HepG2 (cell line): ENCODE data around the gene RBM12. TPM values are rescaled to one million over a fixed set of nuclear protein-coding genes. Genes with fewer than 3 reads are reported as not detected.
A peak's percentile ranks its signal among the peaks of the same experiment; 100 is the strongest.

Source experiments
- FOXP1 ChIP-seq, 2 experiments: fragments of 450-650 bp in 1 of 2; IDR thresholded peaks; 2 replicates each; pipeline ENCODE4 v1.6.1; 2017 to 2018; ENCODE audit warnings: antibody characterized with exemption in 1 of 2
- MATR3 ChIP-seq: sonication (generic); formaldehyde crosslinking; IDR thresholded peaks from 2 replicates; pipeline ENCODE4 v1.4.0; 2020; ENCODE audit warnings: missing genetic modification reagents
- NCOA1 ChIP-seq: sonication (generic); formaldehyde crosslinking; IDR thresholded peaks from 2 replicates; pipeline ENCODE4 v1.9.0; 2021; ENCODE audit warnings: missing genetic modification reagents
- NFE2L2 ChIP-seq: fragments of 150-350 bp; IDR thresholded peaks from 2 replicates; pipeline ENCODE4 v1.6.1; 2014; ENCODE audit warnings: low read length
- SRSF1 ChIP-seq: fragments of 200-400 bp; formaldehyde crosslinking; optimal IDR thresholded peaks from 2 replicates; pipeline ENCODE3; 2017; ENCODE audit warnings: mild to moderate bottlenecking, low read depth, low read length, moderate library complexity
- TBX2 ChIP-seq: sonication (generic); formaldehyde crosslinking; IDR thresholded peaks from 2 replicates; pipeline ENCODE4 v1.5.0; 2020; ENCODE audit warnings: missing genetic modification reagents, mild to moderate bottlenecking, borderline replicate concordance
- ZKSCAN8 ChIP-seq: IDR thresholded peaks from 2 replicates; pipeline ENCODE4 v1.6.1; 2016; ENCODE audit warnings: borderline replicate concordance, missing genetic modification reagents, missing compliant biosample characterization
- ZNF224 ChIP-seq: sonication (generic); formaldehyde crosslinking; IDR thresholded peaks from 2 replicates; pipeline ENCODE4 v1.5.0; 2020; ENCODE audit warnings: mild to moderate bottlenecking, missing genetic modification reagents
- ZNF547 ChIP-seq: sonication (generic); formaldehyde crosslinking; IDR thresholded peaks from 2 replicates; pipeline ENCODE4 v1.5.1; 2020; ENCODE audit warnings: mild to moderate bottlenecking, missing genetic modification reagents
- ZNF572 ChIP-seq: sonication (generic); formaldehyde crosslinking; IDR thresholded peaks from 2 replicates; pipeline ENCODE4 v1.5.1; 2020; ENCODE audit warnings: mild to moderate bottlenecking, missing genetic modification reagents
- ZSCAN20 ChIP-seq: sonication (generic); formaldehyde crosslinking; IDR thresholded peaks from 2 replicates; pipeline ENCODE4 v1.4.0; 2020; ENCODE audit warnings: missing genetic modification reagents, mild to moderate bottlenecking, borderline replicate concordance
- polyA plus RNA-seq, 8 experiments: library from polyadenylated mRNA; depleted of rRNA in 3 of 8; stranded (reverse) in 7 of 8; unstranded in 1 of 8; fragments of >200 nt; fragmentation: Illumina TruSeq in 4 of 8; extraction: Trizol in 4 of 8; gene quantifications; 2 replicates each; pipeline versions ENCODE4 v1.2.1 to v1.2.3, GENCODE V29; 2011 to 2016; ENCODE audit warnings: low read depth in 4 of 8, missing spikeins in 1 of 8, mixed read lengths in 1 of 8; ENCODE audit not compliant: insufficient read depth in 1 of 8
- total RNA-seq, 5 experiments: library from RNA; depleted of rRNA; stranded (reverse); fragments of >200 nt; fragmentation: Illumina TruSeq; extraction: Trizol; gene quantifications; 2 replicates each; pipeline ENCODE4 v1.2.3, GENCODE V29; 2016; ENCODE audit warnings: low read depth in 1 of 5
- TF ChIP-seq, protein P1 (sequence below): sonication (generic); formaldehyde crosslinking; IDR thresholded peaks from 2 replicates; pipeline ENCODE4 v1.5.0; 2020; ENCODE audit warnings: missing genetic modification reagents, mild to moderate bottlenecking, borderline replicate concordance
- TF ChIP-seq, protein P2 (sequence below): sonication (generic); formaldehyde crosslinking; IDR thresholded peaks from 2 replicates; pipeline ENCODE4 v1.4.0; 2020; ENCODE audit warnings: missing genetic modification reagents, borderline replicate concordance
- TF ChIP-seq, protein P3 (sequence below): sonication (generic); formaldehyde crosslinking; IDR thresholded peaks from 2 replicates; pipeline ENCODE4 v1.4.0; 2020; ENCODE audit warnings: missing genetic modification reagents
- TF ChIP-seq, protein P4 (sequence below): IDR thresholded peaks from 2 replicates; pipeline ENCODE4 v1.4.0; 2020; ENCODE audit warnings: mild to moderate bottlenecking, missing genetic modification reagents
- TF ChIP-seq, protein P5 (sequence below): sonication (generic); formaldehyde crosslinking; IDR thresholded peaks from 2 replicates; pipeline ENCODE4 v1.4.0; 2020; ENCODE audit warnings: mild to moderate bottlenecking, missing genetic modification reagents, borderline replicate concordance

RBM12 gene
- total and polyA plus RNA-seq, 2 of the 13 experiments (the other 11 are each of a cell fraction or from before 2014, with no cell fraction given), result 97.9 to 104 TPM

DNA sequence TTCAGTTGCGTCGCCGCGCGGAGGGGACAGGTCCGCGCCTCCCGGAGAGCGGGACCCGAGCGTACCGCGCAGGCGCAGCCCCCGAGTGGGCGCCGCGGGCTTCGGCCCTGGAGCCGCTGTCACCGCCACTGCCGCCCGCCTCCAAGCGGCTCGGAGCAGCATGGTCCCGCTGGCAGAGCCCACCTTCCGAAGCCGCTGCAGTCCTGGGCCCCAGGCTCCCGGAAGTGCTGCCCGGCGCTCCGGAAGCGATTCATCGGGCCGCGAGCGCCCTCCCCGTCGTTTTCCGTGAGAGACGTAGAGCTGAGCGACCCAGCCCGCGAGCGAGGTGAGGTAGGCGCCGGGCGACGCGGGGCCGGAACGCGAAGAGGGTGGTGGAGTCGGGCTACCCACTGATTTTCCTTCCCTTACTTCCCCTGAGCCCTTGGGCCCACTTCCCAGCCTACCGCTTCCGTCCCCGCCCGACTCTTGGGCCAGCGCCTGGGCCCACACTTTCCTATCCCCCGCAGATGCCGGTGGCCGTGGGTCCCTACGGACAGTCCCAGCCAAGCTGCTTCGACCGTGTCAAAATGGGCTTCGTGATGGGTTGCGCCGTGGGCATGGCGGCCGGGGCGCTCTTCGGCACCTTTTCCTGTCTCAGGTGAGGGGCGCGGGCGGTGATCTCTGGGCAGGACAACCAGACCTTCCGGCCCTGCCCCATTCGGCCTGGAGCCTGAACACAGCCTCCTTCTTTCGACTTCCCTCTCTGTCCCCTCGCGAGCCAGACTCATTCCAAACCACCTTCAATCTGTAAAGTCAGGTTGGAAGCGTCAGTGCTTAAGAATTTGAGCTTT is 34.6 kb upstream of the RBM12 start, which contains the start of the genes NFS1 and ROMO1 (continued):
- TF ChIP-seq ZNF547 (CRISPR knock-in tag), result peak; percentile 100
- peak; percentile 97 for TF ChIP-seq ZSCAN20 (CRISPR knock-in tag)
- peak; percentile 98 for TF ChIP-seq SRSF1
- peak; percentile 99 for TF ChIP-seq ZNF572
- TF ChIP-seq ZKSCAN8 (CRISPR knock-in tag), result peak; percentile 88
- TF ChIP-seq FOXP1 (IDR thresholded peaks at IDR 0.05), result no peak
- TF ChIP-seq FOXP1 (CRISPR knock-in tag; IDR thresholded peaks at IDR 0.05), result no peak
- TF ChIP-seq, protein P1, sequence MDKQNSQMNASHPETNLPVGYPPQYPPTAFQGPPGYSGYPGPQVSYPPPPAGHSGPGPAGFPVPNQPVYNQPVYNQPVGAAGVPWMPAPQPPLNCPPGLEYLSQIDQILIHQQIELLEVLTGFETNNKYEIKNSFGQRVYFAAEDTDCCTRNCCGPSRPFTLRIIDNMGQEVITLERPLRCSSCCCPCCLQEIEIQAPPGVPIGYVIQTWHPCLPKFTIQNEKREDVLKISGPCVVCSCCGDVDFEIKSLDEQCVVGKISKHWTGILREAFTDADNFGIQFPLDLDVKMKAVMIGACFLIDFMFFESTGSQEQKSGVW (CRISPR knock-in tag), result peak; percentile 96; the same call in 1 of the 2 replicates
- peak; percentile 96; the same call in 1 of the 2 replicates for TF ChIP-seq ZNF224 (CRISPR knock-in tag)
- TF ChIP-seq, protein P2, sequence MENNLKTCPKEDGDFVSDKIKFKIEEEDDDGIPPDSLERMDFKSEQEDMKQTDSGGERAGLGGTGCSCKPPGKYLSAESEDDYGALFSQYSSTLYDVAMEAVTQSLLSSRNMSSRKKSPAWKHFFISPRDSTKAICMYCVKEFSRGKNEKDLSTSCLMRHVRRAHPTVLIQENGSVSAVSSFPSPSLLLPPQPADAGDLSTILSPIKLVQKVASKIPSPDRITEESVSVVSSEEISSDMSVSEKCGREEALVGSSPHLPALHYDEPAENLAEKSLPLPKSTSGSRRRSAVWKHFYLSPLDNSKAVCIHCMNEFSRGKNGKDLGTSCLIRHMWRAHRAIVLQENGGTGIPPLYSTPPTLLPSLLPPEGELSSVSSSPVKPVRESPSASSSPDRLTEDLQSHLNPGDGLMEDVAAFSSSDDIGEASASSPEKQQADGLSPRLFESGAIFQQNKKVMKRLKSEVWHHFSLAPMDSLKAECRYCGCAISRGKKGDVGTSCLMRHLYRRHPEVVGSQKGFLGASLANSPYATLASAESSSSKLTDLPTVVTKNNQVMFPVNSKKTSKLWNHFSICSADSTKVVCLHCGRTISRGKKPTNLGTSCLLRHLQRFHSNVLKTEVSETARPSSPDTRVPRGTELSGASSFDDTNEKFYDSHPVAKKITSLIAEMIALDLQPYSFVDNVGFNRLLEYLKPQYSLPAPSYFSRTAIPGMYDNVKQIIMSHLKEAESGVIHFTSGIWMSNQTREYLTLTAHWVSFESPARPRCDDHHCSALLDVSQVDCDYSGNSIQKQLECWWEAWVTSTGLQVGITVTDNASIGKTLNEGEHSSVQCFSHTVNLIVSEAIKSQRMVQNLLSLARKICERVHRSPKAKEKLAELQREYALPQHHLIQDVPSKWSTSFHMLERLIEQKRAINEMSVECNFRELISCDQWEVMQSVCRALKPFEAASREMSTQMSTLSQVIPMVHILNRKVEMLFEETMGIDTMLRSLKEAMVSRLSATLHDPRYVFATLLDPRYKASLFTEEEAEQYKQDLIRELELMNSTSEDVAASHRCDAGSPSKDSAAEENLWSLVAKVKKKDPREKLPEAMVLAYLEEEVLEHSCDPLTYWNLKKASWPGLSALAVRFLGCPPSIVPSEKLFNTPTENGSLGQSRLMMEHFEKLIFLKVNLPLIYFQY (CRISPR knock-in tag), result peak; percentile 94
- peak; percentile 98 for TF ChIP-seq TBX2
- TF ChIP-seq, protein P3, sequence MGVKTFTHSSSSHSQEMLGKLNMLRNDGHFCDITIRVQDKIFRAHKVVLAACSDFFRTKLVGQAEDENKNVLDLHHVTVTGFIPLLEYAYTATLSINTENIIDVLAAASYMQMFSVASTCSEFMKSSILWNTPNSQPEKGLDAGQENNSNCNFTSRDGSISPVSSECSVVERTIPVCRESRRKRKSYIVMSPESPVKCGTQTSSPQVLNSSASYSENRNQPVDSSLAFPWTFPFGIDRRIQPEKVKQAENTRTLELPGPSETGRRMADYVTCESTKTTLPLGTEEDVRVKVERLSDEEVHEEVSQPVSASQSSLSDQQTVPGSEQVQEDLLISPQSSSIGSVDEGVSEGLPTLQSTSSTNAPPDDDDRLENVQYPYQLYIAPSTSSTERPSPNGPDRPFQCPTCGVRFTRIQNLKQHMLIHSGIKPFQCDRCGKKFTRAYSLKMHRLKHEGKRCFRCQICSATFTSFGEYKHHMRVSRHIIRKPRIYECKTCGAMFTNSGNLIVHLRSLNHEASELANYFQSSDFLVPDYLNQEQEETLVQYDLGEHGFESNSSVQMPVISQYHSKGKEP, result peak; percentile 94; the same call in 1 of the 2 replicates
- TF ChIP-seq, protein P4, sequence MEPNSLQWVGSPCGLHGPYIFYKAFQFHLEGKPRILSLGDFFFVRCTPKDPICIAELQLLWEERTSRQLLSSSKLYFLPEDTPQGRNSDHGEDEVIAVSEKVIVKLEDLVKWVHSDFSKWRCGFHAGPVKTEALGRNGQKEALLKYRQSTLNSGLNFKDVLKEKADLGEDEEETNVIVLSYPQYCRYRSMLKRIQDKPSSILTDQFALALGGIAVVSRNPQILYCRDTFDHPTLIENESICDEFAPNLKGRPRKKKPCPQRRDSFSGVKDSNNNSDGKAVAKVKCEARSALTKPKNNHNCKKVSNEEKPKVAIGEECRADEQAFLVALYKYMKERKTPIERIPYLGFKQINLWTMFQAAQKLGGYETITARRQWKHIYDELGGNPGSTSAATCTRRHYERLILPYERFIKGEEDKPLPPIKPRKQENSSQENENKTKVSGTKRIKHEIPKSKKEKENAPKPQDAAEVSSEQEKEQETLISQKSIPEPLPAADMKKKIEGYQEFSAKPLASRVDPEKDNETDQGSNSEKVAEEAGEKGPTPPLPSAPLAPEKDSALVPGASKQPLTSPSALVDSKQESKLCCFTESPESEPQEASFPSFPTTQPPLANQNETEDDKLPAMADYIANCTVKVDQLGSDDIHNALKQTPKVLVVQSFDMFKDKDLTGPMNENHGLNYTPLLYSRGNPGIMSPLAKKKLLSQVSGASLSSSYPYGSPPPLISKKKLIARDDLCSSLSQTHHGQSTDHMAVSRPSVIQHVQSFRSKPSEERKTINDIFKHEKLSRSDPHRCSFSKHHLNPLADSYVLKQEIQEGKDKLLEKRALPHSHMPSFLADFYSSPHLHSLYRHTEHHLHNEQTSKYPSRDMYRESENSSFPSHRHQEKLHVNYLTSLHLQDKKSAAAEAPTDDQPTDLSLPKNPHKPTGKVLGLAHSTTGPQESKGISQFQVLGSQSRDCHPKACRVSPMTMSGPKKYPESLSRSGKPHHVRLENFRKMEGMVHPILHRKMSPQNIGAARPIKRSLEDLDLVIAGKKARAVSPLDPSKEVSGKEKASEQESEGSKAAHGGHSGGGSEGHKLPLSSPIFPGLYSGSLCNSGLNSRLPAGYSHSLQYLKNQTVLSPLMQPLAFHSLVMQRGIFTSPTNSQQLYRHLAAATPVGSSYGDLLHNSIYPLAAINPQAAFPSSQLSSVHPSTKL (CRISPR knock-in tag), result peak; percentile 83; the same call in 1 of the 2 replicates
- peak; percentile 24; the same call in 1 of the 2 replicates for TF ChIP-seq MATR3
- peak; percentile 72 for TF ChIP-seq NCOA1 (CRISPR knock-in tag)
- TF ChIP-seq, protein P5, sequence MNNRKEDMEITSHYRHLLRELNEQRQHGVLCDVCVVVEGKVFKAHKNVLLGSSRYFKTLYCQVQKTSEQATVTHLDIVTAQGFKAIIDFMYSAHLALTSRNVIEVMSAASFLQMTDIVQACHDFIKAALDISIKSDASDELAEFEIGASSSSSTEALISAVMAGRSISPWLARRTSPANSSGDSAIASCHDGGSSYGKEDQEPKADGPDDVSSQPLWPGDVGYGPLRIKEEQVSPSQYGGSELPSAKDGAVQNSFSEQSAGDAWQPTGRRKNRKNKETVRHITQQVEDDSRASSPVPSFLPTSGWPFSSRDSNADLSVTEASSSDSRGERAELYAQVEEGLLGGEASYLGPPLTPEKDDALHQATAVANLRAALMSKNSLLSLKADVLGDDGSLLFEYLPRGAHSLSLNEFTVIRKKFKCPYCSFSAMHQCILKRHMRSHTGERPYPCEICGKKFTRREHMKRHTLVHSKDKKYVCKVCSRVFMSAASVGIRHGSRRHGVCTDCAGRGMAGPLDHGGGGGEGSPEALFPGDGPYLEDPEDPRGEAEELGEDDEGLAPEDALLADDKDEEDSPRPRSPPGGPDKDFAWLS (CRISPR knock-in tag), result peak; percentile 96; the same call in 1 of the 2 replicates
- no peak for TF ChIP-seq NFE2L2
